Activated effector memory CD4-positive, alpha-beta T cell treated with Interleukin-2 at 50 U/mL for 16 hours (primary cell): Measurements from ENCODE around the gene MAP3K5.

Experiments used
- DNase-seq: peaks from one replicate; pipeline ENCODE4 v3.0.0-alpha.2; 2020

The MAP3K5 gene

GRCh38 chr6:136563386-136564152, 228.7 kb downstream of the MAP3K5 start:
- DNase-seq, result no peak

GRCh38 chr6:136562211-136562610, 230.1 kb downstream of the MAP3K5 start:
- no peak for DNase-seq

- DNase-seq, result no peak
These were observed 239.0 kb downstream of the MAP3K5 start for GRCh38 chr6:136553166-136553787.

DNA sequence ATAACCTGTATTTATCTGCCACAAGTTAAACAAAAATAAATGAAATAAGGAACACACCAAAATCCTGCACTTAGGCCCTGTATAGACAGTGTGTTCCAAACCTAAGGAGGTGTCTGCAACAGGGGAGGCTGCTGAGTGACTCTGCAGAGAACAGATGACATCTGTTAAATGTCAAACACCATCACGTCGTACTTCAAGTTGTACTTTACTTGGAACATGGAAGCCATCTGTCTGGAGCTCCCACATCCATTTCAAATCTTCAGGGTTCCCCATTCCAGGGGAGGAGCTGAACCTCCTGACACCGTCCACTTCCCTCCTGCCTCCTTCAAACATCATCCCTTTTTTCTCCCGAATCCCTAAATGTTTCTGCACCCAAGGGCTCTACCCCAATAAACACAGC, 240.2 kb downstream of the MAP3K5 start:
- DNase-seq, result no peak

DNA sequence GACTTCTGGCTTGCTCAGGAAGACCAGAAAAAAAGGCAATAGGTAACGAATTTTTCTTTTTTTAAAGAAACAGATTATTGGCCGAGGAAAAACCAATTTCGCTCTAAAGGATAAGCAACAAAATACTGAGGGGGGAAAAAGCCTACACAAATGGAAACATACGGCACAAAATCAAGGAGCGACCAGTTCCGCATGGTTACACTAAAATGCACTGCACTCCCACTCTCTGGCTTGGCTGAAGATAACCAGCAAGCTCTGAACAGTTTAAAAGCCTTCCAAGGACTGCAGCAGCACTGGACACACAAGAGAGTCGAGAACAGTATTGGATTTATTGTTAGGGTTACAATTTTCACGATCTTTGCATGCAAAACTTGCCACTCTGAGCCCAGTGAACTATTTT, 241.2 kb downstream of the MAP3K5 start:
- DNase-seq, result no peak

DNA sequence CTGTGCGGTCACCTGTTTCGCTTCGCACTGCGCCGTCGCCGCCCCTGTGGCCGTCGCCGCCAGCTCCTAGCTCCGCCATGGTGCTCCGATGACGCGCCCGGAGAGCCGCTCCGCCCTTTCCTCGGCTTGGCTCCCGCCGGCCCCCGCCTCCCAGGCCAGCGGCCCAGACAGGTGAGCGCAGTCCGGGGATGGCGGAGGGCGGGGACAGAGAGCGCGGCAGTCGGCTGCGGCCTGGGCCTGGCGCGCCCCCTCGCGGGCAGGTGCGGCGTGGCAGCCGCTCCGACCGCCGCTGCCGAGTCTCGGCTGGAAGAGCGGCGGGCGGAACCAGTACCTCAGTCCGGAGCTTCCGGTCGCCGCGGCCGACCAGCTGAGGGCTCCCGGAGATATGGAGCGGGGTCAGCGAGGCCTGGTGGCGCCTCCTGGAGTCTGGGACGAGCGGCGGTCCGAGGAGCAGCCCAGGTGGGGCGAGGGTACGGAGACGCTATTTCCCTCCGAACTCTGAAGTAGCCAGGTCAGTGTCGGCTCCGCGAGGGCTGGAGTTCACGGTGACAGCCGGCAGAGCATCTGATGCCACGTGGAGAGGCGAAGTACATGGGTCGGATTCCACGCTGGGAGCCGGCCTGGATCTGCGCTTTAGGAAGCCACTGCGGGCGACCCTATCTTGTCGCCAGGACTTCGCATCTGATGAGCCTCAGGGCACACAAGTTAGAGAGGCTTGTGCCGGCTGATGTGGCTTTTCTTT, 241.8 kb downstream of the MAP3K5 start, which contains the start of gene MAP7:
Gene MAP7 (minus strand): TSS at position 93 of the 742 bp plus-strand sequence. CDS start 14 bp downstream, at position 79.
- peak; percentile 48 for DNase-seq

DNA sequence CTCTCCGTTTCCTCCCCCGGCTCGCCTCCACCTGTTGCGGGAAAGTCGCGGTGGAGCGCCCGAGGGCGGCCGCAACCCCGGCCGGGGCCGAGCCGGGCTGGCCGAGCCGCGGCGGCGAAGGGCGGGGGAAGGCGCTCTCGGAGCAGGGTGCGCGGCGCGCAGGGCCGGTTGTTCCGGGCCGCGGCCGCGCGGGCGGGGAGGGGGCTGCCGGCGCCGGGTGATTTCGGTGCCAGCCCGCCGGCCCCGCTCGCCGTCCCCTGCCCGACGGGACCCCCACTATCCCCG, 242.3 kb downstream of the MAP3K5 start:
- no peak for DNase-seq

- DNase-seq, result no peak
These were observed 242.8 kb downstream of the MAP3K5 start for GRCh38 chr6:136549300-136550044.

- no peak for DNase-seq
These were observed 243.5 kb downstream of the MAP3K5 start for GRCh38 chr6:136548582-136549299.

GRCh38 chr6:136547871-136548270, 244.4 kb downstream of the MAP3K5 start:
- DNase-seq, result no peak

DNA sequence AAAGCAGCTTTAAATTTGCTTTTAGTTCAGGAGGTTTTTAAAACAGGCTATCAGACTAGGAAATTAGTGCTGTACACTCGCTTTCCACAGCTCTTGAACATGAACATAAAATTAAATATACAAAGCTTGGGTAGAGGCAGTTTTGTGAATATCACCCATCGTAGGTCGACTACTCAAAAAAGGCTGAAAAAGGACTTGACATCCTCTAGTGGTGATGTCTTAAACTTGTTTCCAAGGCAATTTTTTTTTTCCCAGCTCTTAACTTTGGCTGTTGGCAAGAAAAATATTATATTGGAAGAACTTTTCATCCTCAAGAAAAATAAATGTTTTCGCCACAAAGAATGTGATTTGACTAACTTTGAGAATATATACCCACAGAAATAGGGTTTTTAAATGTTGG, 244.9 kb downstream of the MAP3K5 start:
- no peak for DNase-seq

GRCh38 chr6:136546331-136546730, 245.9 kb downstream of the MAP3K5 start:
- DNase-seq, result no peak

DNA sequence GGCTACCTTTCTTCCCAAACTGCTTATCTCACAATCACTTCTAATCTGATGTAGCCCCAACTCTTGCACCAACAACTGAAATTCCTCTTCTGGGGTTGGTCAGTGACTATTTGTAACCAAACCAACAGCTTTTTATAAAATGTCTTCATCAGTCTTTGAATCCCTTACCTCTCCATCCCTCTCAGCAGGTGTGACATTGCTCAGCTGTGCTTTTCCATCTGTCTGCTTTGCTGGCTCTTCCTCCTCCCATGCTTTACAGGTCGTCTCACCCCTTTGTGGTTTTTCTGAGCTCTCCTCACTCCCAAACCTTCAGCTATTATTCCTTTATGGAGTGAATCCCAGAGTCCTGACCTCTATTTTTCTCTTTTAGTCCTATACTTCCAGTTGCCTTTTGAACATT, 248.0 kb downstream of the MAP3K5 start:
- DNase-seq, result no peak

GRCh38 chr6:136541395-136541794, 250.9 kb downstream of the MAP3K5 start:
- no peak for DNase-seq

DNA sequence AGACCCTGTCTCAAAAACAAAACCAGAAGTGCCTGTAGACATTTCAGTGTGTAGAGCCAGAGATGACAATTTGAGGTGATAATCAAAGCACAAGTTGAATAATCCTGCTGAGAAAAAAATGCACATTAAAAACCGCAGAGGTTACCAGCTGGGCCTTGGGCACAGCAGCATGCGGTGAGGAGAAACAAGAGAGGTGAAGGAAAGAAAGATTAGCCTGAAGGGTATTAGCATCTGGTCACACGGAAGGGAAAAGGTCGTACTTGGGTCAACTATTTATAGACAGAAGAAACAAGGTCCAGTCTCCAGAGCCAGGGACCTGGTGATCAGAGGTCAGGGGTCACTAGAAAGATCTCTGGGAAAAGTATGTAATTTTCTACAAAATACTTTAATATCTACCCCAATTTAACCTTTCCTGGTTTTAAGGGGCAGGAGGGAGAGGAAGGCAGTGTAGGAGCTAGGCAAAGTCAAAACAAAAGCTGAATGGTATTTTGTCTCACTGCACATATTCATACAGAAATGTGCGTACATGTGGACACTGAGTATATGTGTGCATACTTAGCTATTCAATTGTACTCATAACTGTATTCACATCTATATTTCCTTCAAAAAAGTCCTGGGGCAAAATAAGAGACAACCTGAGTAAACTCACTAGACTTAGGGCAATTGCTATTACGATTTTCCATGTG, 252.2 kb downstream of the MAP3K5 start:
- no peak for DNase-seq

DNA sequence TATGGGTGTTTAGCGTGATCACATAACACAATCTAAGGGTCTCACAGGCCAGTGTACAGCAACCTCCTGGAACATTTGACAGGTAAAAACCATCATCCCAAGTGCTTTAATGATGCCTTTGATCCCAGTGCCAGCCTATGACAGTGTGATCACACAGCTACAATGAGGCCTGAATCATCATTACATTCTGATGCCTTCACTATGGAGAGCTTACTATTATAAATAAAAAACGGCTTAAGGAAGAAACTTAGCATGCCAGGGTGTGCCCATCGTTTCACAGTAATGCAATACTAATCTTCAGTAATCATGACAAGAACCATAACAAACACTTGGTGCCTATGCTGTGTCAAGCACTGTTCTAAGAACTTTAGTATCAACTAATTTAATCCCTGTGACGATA, 253.4 kb downstream of the MAP3K5 start:
- no peak for DNase-seq

- no peak for DNase-seq
These were observed 256.2 kb downstream of the MAP3K5 start for GRCh38 chr6:136535880-136536650.

GRCh38 chr6:136535017-136535765, 257.1 kb downstream of the MAP3K5 start:
- no peak for DNase-seq

DNA sequence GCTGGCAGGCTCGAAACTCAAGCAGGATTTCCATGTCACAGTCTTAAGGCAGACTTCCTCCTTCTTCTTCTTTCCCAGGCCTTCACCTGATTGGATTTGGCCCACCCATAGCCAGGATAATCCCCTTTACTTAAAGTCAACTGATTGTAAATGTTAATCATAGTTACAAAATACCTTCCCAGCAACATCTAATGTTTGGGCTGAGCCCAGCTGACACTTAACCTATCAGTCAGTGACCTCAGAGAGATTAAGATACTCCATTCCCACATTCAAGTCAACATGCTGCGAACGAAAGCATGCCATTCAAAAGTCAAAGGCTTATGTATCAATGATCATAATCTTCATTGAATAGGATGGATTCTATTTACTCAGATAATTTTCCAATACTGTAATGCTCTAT, 258.0 kb downstream of the MAP3K5 start:
- DNase-seq, result no peak

DNA sequence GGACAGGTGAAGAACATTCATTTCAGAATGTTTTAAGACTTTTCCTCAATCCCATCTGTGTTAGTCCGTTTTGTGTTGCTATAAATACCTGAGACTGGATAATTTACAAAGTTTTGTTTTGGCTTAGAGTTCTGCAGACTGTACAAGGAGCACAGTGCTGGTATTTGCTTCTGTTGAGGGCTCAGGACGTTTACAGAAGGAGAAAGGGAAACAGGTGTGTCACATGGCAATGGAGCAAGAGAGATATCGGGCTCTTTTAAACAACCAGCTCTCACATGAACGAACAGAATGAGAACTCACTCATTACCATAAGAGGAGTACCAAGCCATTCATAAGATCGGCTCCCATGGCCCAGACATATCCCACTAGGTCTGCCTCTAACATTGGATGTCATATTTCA, 258.8 kb downstream of the MAP3K5 start:
- no peak for DNase-seq

- DNase-seq, result no peak
These were observed 260.2 kb downstream of the MAP3K5 start for GRCh38 chr6:136532030-136532429.
